AG04449 (cell line): ENCODE results near the gene PPHLN1.

Experiments
- CTCF ChIA-PET: fragments of 350-600 bp; formaldehyde crosslinking; extraction: SDS; loops from one replicate; lab custom pipeline; 2021; ENCODE audit warnings: antibody characterized with exemption; lab: Yijun Ruan, JAX
- POLR2A ChIA-PET: fragments of 400-600, 350-600 bp; formaldehyde crosslinking; extraction: SDS; loops from one replicate; lab custom pipeline; 2020; ENCODE audit warnings: antibody characterized with exemption, inconsistent platforms; lab: Yijun Ruan, JAX
- DNase-seq: peaks from one replicate; pipeline ENCODE4 v3.0.0-alpha.2; 2010; ENCODE audit warnings: low read depth, low spot score
- H3K4me3 ChIP-seq: 2 replicates; pipeline ENCODE4 v1.5.1; 2011; ENCODE audit warnings: low read depth, mild to moderate bottlenecking, control low read depth, low read length
- CTCF ChIP-seq: IDR thresholded peaks from one replicate; pipeline ENCODE4 v1.5.1; 2011; ENCODE audit warnings: mild to moderate bottlenecking, moderate library complexity, low read length, control low read depth, inconsistent platforms; ENCODE audit not compliant: insufficient read depth; ENCODE audit errors: missing control alignments

PPHLN1 gene

GRCh38 chr12:42459336-42459847 lies 133.4 kb downstream of the PPHLN1 start:
- ChIA-PET POLR2A (no interaction called here), CTCF (no interaction called here)
- TF ChIP-seq CTCF = no peak
- no peak for DNase-seq
- no peak overlapping the region for H3K4me3 ChIP-seq

DNA sequence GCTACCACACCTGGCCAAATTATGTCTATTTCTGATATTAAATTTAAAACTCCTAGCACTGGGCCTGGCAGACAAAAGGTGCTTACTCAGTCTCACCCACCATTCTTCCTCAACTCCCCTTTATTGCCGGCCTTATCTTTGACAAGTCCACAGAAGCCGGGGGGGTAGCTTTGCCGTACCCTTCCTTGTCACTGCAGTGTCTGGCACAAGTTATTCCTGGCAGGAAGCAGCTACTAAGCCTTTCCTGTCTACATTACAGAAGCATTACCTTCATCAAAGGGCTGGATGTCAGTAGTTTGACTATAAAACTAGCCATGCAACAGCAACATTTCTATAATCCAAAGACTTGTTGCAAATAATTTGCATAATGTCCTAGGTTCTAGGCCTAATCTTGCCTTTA lies 136.5 kb downstream of the PPHLN1 start:
- no peak for DNase-seq
- no peak overlapping the region for H3K4me3 ChIP-seq
- POLR2A ChIA-PET = no interaction called here
- TF ChIP-seq CTCF = no peak
- CTCF ChIA-PET = interaction anchor here (0.9 to 1.9 kb wide), 3 partner anchors 9 to 107 kb away, joined by 3 to 8 read pairs (median 5); no protein-coding TSS in a partner anchor

DNA sequence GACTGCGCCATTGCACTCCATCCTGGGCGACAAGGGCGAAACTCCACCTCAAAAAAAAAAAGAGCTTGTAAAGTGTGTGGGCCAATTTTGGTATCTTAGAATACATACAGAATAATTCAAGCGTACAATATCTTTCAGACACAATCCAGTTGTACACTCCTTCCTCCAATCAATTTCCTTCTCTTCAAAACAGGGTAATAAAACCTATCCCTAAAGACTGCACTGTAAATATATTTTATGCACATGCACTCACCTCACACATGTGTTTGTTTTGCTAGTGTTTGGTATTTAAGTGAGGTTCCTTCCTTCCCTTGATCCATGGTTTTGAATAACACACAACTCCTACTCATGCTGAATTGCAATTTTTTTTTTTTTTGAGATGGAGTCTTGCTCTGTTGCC lies 137.7 kb downstream of the PPHLN1 start:
- POLR2A ChIA-PET = no interaction called here
- CTCF ChIA-PET = interaction anchor here (1.5 kb wide), 1 partner anchor 104 kb away, joined by 3 read pairs; no protein-coding TSS in a partner anchor
- DNase-seq = no peak
- no peak overlapping the region for H3K4me3 ChIP-seq
- no peak for TF ChIP-seq CTCF

GRCh38 chr12:42468341-42468821 lies 142.4 kb downstream of the PPHLN1 start:
- H3K4me3 ChIP-seq = no peak overlapping the region

DNA sequence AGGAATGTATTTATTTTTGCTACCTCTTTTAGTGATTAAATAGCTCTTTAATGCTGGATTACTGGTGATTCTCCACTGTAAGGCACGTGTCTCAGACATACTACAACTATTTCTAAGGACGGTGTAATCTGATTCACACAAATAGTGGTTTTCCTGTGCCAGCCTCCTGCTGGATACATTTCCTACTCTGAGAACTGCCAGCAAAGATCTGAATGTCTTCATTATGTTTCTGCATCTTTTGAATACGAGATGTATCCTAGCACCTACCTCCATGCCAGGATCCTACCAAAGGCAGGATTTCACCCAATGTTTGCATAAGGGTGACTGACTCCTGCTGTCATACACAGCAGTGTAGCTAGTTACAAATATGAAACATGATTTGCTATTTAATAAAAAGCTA lies 143.0 kb downstream of the PPHLN1 start:
- CTCF ChIA-PET = interaction anchor here (0.7 to 2.1 kb wide), 4 partner anchors 14 to 868 kb away, joined by 3 to 7 read pairs (median 5); no protein-coding TSS in a partner anchor
- TF ChIP-seq CTCF = no peak
- no peak for DNase-seq
- H3K4me3 ChIP-seq = no peak overlapping the region
- POLR2A ChIA-PET = no interaction called here

More at GRCh38 chr12:42468341-42468821, 142.4 kb downstream of the PPHLN1 start:
- POLR2A ChIA-PET = no interaction called here
- CTCF ChIA-PET = interaction anchor here (0.7 to 2.1 kb wide), 4 partner anchors 14 to 868 kb away, joined by 3 to 7 read pairs (median 5); no protein-coding TSS in a partner anchor
- no peak for TF ChIP-seq CTCF
- no peak for DNase-seq

GRCh38 chr12:42469355-42470175 lies 143.6 kb downstream of the PPHLN1 start:
- H3K4me3 ChIP-seq = no peak overlapping the region
- no peak for DNase-seq
- POLR2A ChIA-PET = no interaction called here
- TF ChIP-seq CTCF = no peak
- CTCF ChIA-PET = interaction anchor here (0.7 to 2.1 kb wide), 5 partner anchors 13 to 867 kb away, joined by 3 to 7 read pairs (median 5); no protein-coding TSS in a partner anchor
